Neural cell (in vitro differentiated cells): ENCODE data around the gene MSMB. TPM values are rescaled to one million over a fixed set of nuclear protein-coding genes. Genes with fewer than 3 reads are reported as not detected.

Source experiments
- H2AFZ ChIP-seq: fragments of 200-600, 300-800 bp; sonication (generic), shearing (Covaris generic); 2 replicates; pipeline ENCODE4 v1.6.0; 2014; ENCODE audit warnings: low read depth, mild to moderate bottlenecking, antibody characterized with exemption, low read length, moderate library complexity
- H3F3A ChIP-seq: fragments of 200-600 bp; shearing (Covaris generic); 2 replicates; pipeline ENCODE4 v1.6.1; 2016; ENCODE audit warnings: mild to moderate bottlenecking, moderate library complexity, mixed read lengths, antibody characterized with exemption, low read length; ENCODE audit not compliant: insufficient read depth, poor library complexity, severe bottlenecking
- H3K27ac ChIP-seq: fragments of 200-600, 300-800 bp; sonication (generic), shearing (Covaris generic); 2 replicates; pipeline ENCODE4 v1.5.1; 2014; ENCODE audit warnings: mild to moderate bottlenecking, low read length, moderate library complexity
- H3K27me3 ChIP-seq: fragments of 300-800, 200-600 bp; sonication (generic), shearing (Covaris generic); 2 replicates; pipeline ENCODE4 v1.6.0; 2014; ENCODE audit warnings: mild to moderate bottlenecking, low read depth, low read length, moderate library complexity; ENCODE audit not compliant: insufficient read depth
- H3K36me3 ChIP-seq: fragments of 300-800, 200-600 bp; sonication (generic), shearing (Covaris generic); 2 replicates; pipeline ENCODE4 v1.5.1; 2014; ENCODE audit warnings: mild to moderate bottlenecking, antibody characterized with exemption, low read length, moderate library complexity; ENCODE audit not compliant: insufficient read depth
- H3K4me2 ChIP-seq: fragments of 300-800, 200-600 bp; sonication (generic), shearing (Covaris generic); 2 replicates; pipeline ENCODE4 v1.6.0; 2014; ENCODE audit warnings: mild to moderate bottlenecking, low read length
- H3K4me3 ChIP-seq: fragments of 300-800, 200-600 bp; sonication (generic), shearing (Covaris generic); 2 replicates; pipeline ENCODE4 v1.5.1; 2014; ENCODE audit warnings: mild to moderate bottlenecking, low read length, moderate library complexity
- H3K79me2 ChIP-seq: fragments of 200-600 bp; shearing (Covaris generic); replicated peaks from 2 replicates; pipeline ENCODE4 v1.6.0; 2014; ENCODE audit warnings: mild to moderate bottlenecking, low read length, moderate library complexity; ENCODE audit not compliant: insufficient read depth
- H3K9ac ChIP-seq: fragments of 300-800, 200-600 bp; sonication (generic), shearing (Covaris generic); 2 replicates; pipeline ENCODE4 v1.6.1; 2016; ENCODE audit warnings: mild to moderate bottlenecking, low read length, mixed read lengths
- H3K9me2 ChIP-seq: fragments of 200-600 bp; shearing (Covaris generic); 2 replicates; pipeline ENCODE4 v1.6.1; 2016; ENCODE audit warnings: mild to moderate bottlenecking, low read length, mixed read lengths; ENCODE audit not compliant: insufficient read depth
- H3K9me3 ChIP-seq: fragments of 200-600, 300-800 bp; sonication (generic), shearing (Covaris generic); 2 replicates; pipeline ENCODE4 v1.6.1; 2016; ENCODE audit warnings: mild to moderate bottlenecking, mixed run types, low read length, moderate library complexity, mixed read lengths
- H4K20me1 ChIP-seq: fragments of 200-600 bp; shearing (Covaris generic); 2 replicates; pipeline ENCODE4 v1.6.1; 2016; ENCODE audit warnings: mild to moderate bottlenecking, mixed run types; ENCODE audit not compliant: insufficient read depth
- EP300 ChIP-seq: fragments of 450-650 bp; conservative IDR thresholded peaks from 2 replicates; pipeline ENCODE4 v1.6.1; 2014; ENCODE audit warnings: antibody characterized with exemption, mild to moderate bottlenecking, moderate library complexity; ENCODE audit not compliant: poor library complexity, severe bottlenecking
- EZH2 ChIP-seq: fragments of 200-600, 300-800 bp; shearing (Covaris generic), sonication (generic); IDR thresholded peaks from 2 replicates; pipeline ENCODE4 v1.6.1; 2014; ENCODE audit warnings: antibody characterized with exemption, low read length, borderline replicate concordance, mild to moderate bottlenecking; ENCODE audit not compliant: insufficient read depth, poor library complexity, severe bottlenecking
- MXI1 ChIP-seq: fragments of 450-650 bp; conservative IDR thresholded peaks from 2 replicates; pipeline ENCODE4 v1.6.1; 2014; ENCODE audit warnings: antibody characterized with exemption, mild to moderate bottlenecking; ENCODE audit not compliant: poor library complexity, severe bottlenecking
- POLR2AphosphoS5 ChIP-seq: IDR thresholded peaks from 2 replicates; pipeline ENCODE4 v1.6.1; 2012
- RAD21 ChIP-seq: fragments of 450-650 bp; conservative IDR thresholded peaks from 2 replicates; pipeline ENCODE4 v1.6.1; 2014; ENCODE audit warnings: antibody characterized with exemption, mild to moderate bottlenecking, moderate library complexity
- SMC3 ChIP-seq: fragments of 450-650 bp; conservative IDR thresholded peaks from 2 replicates; pipeline ENCODE4 v1.6.1; 2014; ENCODE audit warnings: antibody characterized with exemption, mild to moderate bottlenecking, moderate library complexity; ENCODE audit not compliant: poor library complexity
- TAF1 ChIP-seq: IDR thresholded peaks from 2 replicates; pipeline ENCODE4 v1.6.1; 2012; ENCODE audit warnings: low read depth
- polyA plus RNA-seq: library from polyadenylated mRNA; depleted of rRNA; stranded (reverse); fragments of >200 nt; gene quantifications from 2 replicates; pipeline ENCODE4 v1.2.3, GENCODE V29; 2014
- TF ChIP-seq, protein P1 (sequence below): IDR thresholded peaks from 2 replicates; pipeline ENCODE4 v1.6.1; 2012; ENCODE audit warnings: borderline replicate concordance
- TF ChIP-seq, protein P2 (sequence below): fragments of 450-650 bp; IDR thresholded peaks from 2 replicates; pipeline ENCODE4 v1.5.1; 2014; ENCODE audit warnings: antibody characterized with exemption, mild to moderate bottlenecking, moderate library complexity; ENCODE audit not compliant: poor library complexity, severe bottlenecking

Gene MSMB
- polyA plus RNA-seq, 1 donor from 2014 or later, result not detected

DNA sequence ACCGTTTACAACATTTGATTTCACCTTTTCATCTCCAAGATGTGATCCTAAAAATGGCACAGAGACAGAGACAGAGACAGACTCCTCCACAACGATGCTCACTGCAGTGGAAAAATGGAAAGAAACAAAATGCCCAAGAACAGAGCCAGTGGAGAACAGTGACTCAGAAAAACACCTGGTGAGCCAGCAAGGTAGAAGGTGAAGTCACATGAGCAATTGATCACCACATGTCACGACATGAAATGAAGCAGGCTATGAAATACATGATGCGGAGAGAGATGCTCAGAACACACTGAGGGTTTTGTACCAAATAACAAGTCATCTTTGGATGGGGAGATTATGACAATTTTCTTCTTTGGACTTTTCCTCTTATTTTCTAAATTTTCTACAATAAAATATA lies 3.5 kb downstream of the MSMB start (continued):
- no peak for TF ChIP-seq EP300

DNA sequence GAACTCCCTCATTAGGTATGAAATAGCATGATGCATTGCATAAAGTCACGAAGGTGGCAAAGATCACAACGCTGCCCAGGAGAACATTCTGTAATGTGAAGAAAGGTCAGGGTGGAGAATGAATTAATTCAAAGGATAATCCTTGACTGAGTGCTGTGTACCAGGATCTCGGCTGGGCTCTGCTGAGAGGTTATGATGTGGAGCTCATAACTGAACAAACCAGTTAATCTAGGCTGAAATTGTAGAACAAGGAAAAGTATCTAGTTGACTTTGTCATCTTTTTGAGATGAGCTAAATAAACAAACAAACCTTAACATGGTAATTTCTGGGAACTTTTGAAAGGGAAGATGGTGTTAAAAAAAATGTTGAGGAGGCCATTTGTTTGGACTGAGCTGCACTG lies 6.1 kb downstream of the MSMB start:
- H3K79me2 ChIP-seq, result no peaks in the 10 kb centered on the region
- no peaks in the 10 kb centered on the region for H3K9me3 ChIP-seq
- no peaks in the 10 kb centered on the region for H3F3A ChIP-seq
- no peaks in the 10 kb centered on the region for H3K27me3 ChIP-seq
- H4K20me1 ChIP-seq, result no peaks in the 10 kb centered on the region
- no peak overlapping the region for H3K27ac ChIP-seq
- no peak overlapping the region for H3K9ac ChIP-seq
- H3K36me3 ChIP-seq, result no peaks in the 10 kb centered on the region
- no peaks in the 10 kb centered on the region for H3K9me2 ChIP-seq
- H2AFZ ChIP-seq, result no peak overlapping the region
- H3K4me3 ChIP-seq, result no peak overlapping the region
- no peak overlapping the region for H3K4me2 ChIP-seq
- TF ChIP-seq TAF1, result no peak
- no peak for TF ChIP-seq POLR2AphosphoS5
- TF ChIP-seq MXI1, result no peak
- TF ChIP-seq, protein P1, sequence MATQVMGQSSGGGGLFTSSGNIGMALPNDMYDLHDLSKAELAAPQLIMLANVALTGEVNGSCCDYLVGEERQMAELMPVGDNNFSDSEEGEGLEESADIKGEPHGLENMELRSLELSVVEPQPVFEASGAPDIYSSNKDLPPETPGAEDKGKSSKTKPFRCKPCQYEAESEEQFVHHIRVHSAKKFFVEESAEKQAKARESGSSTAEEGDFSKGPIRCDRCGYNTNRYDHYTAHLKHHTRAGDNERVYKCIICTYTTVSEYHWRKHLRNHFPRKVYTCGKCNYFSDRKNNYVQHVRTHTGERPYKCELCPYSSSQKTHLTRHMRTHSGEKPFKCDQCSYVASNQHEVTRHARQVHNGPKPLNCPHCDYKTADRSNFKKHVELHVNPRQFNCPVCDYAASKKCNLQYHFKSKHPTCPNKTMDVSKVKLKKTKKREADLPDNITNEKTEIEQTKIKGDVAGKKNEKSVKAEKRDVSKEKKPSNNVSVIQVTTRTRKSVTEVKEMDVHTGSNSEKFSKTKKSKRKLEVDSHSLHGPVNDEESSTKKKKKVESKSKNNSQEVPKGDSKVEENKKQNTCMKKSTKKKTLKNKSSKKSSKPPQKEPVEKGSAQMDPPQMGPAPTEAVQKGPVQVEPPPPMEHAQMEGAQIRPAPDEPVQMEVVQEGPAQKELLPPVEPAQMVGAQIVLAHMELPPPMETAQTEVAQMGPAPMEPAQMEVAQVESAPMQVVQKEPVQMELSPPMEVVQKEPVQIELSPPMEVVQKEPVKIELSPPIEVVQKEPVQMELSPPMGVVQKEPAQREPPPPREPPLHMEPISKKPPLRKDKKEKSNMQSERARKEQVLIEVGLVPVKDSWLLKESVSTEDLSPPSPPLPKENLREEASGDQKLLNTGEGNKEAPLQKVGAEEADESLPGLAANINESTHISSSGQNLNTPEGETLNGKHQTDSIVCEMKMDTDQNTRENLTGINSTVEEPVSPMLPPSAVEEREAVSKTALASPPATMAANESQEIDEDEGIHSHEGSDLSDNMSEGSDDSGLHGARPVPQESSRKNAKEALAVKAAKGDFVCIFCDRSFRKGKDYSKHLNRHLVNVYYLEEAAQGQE, result no peak
- no peak for TF ChIP-seq SMC3
- TF ChIP-seq EZH2, result no peak
- TF ChIP-seq, protein P2, sequence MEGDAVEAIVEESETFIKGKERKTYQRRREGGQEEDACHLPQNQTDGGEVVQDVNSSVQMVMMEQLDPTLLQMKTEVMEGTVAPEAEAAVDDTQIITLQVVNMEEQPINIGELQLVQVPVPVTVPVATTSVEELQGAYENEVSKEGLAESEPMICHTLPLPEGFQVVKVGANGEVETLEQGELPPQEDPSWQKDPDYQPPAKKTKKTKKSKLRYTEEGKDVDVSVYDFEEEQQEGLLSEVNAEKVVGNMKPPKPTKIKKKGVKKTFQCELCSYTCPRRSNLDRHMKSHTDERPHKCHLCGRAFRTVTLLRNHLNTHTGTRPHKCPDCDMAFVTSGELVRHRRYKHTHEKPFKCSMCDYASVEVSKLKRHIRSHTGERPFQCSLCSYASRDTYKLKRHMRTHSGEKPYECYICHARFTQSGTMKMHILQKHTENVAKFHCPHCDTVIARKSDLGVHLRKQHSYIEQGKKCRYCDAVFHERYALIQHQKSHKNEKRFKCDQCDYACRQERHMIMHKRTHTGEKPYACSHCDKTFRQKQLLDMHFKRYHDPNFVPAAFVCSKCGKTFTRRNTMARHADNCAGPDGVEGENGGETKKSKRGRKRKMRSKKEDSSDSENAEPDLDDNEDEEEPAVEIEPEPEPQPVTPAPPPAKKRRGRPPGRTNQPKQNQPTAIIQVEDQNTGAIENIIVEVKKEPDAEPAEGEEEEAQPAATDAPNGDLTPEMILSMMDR, result no peak
- no peak for TF ChIP-seq EP300
- no peak for TF ChIP-seq RAD21

DNA sequence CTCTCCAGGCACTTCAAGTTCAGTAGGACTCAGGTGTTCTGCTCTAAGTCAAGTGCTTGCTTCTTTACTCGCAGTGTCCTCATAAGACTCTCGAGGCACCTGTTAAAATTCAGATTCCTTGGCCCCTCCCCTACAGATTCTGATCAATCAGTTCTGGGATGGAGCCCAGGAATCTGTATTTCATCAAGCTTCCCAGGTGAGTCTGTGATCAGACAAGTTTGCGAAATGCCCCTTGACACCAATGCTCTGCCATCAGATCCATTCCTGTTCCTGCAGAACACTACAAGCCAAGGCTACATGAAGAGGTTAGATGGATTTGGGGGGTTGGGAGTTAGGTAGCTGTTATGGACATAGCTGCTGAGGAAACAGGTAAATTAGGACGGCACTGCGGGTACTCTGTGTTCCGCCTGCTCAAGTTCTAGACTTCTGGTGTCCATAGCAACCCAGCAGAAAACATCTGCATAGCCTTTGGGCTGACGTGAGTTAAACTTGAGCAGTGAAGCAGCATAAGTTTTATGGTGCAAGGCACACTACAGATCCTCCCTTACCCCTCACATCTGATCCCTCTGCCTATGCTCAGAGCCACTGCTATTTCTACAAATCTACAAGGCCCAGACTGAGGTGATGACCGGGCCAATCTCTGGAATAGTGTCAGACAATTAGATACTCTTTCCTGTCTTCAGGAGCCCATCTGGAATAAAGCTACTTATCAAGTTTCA lies 8.8 kb downstream of the MSMB start:
- Histone ChIP-seq H4K20me1 (no peaks in the 10 kb centered on the region), H3F3A (no peaks in the 10 kb centered on the region), H3K27me3 (no peaks in the 10 kb centered on the region), H3K79me2 (no peaks in the 10 kb centered on the region), H2AFZ (no peak overlapping the region), H3K4me2 (no peak overlapping the region), H3K9me3 (no peaks in the 10 kb centered on the region), H3K36me3 (no peaks in the 10 kb centered on the region), H3K9ac (no peak overlapping the region), H3K9me2 (no peaks in the 10 kb centered on the region), H3K4me3 (no peak overlapping the region), H3K27ac (no peak overlapping the region)
- TF ChIP-seq, protein P1, result no peak
- TF ChIP-seq POLR2AphosphoS5, result no peak
- TF ChIP-seq SMC3, result no peak
- no peak for TF ChIP-seq TAF1
- TF ChIP-seq EZH2, result no peak
- no peak for TF ChIP-seq EP300
- TF ChIP-seq MXI1, result no peak
- no peak for TF ChIP-seq RAD21
- TF ChIP-seq, protein P2, result no peak
